NCI-H774 (cell line): ENCODE data around the gene SNX13.
A peak's percentile ranks its signal among the peaks of the same experiment; 100 is the strongest.

Experiments used
- DNase-seq: peaks from one replicate; lab custom pipeline; 2025; lab: John Stamatoyannopoulos, UW

The SNX13 gene

DNA sequence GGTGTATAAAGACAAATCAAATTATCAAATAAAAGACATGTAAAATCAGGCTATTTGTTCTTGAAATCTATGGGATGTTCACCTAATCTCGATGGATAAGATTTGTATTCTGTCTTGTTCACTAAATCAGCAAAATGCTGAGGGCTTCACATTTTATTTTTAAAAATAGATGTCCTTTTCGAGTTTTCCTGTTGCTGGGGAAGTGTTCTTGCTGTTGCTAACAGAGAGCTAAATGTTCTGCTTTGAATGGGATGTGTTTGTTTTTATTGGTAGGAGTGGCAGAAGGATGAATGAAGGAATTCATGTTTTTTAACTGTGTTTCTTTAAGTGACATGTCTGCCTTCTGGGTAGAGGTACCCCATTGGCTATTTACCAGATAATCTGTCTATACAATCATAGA lies 7.3 kb upstream of the SNX13 start:
- no peak for DNase-seq

DNA sequence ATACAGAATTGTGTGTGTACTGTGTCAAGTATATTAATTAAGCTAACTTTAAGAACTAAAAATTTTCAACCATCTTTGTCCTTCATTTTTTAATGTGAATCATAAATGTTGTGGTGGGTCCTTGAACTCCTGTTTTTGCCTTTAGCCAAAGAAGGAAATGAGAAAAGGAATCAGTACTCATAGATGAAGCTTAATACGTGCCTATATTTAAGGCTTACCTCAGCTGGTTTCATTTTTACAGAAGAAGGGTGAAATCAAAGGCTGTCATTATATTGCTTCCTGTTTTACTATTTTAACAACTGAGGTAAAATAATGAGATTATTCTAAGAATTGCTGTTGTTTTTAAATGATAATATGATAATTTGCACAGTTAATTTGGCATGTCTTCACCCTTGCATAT lies 6.3 kb upstream of the SNX13 start:
- DNase-seq = no peak

DNA sequence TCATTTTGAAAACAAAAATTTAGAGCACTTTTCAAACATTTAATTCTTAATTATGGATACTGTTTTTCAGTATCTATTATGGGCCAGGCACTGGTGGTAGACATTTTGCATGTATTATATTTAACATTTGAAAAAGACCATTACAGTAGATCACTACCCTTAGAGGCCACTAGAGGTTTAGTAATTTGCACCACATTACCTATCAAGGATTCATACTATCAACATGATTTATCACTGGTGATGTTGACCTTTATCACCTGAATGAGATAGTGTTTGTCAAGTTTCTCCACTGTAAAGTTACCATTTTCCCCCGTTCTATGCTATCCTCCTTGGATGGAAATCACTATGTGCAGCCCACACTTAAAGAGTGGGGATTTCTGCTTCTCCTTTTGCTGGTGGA lies 4.4 kb upstream of the SNX13 start:
- DNase-seq = no peak

DNA sequence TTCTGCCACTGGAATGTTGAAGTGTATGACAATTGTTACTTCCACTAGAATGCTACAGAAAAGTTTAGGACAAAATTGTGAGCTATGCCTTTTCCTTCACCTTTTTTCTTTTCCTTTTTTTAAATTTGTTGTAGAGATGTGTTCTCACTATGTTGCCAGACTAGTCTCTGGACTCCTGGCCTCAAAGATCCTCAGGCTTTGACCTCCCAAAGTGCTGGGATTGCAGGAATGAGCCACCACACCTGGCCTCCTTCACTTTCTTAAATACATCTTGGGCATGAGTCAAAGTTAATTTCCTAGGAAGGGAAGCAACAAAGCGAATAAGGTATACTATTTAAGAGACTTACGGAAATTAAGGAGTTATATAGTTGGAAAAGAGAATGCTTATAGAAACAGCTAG lies 2.7 kb upstream of the SNX13 start:
- DNase-seq = no peak

DNA sequence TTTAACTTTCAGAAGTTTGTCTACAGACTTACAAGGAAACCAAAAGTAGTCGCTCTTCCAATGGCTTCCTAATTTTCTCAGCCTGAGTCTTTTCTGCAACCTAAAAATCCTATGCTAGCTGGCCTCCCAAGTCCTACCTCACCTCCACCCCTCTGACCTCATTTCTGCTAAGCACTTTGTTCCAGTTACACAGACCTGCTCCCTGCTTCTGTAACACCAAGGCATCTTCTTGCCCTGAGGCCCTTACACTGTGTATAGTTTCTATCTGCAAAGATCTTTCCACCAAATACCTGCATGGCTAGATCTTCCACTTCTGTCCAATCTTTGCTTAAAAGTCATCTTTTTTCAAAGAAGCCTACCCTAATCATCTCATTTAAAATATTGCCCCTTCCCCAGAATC lies 1.9 kb upstream of the SNX13 start:
- DNase-seq = no peak

DNA sequence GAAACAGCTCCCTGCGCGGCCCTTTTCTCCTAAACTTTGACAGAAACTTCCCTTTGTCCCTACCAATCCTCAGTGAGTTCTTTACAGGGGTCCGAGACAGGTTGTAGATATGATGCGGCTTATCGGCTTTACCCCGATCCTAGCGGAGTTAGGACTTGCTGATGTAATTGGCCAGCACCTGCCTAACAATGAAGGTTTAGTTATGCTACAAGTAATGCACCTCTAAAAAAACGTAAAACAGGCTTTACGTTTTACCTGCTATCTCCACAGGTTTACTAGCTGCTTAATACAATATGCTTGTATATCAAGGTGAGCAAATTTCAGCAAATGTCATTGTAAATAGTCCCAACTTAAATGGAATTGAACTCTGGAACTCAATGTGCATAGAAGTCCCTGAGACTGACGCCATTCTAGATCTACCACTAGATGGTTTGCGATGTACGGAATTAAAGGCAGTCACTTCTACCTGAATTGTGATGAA lies 697 bp upstream of the SNX13 start:
- no peak for DNase-seq

DNA sequence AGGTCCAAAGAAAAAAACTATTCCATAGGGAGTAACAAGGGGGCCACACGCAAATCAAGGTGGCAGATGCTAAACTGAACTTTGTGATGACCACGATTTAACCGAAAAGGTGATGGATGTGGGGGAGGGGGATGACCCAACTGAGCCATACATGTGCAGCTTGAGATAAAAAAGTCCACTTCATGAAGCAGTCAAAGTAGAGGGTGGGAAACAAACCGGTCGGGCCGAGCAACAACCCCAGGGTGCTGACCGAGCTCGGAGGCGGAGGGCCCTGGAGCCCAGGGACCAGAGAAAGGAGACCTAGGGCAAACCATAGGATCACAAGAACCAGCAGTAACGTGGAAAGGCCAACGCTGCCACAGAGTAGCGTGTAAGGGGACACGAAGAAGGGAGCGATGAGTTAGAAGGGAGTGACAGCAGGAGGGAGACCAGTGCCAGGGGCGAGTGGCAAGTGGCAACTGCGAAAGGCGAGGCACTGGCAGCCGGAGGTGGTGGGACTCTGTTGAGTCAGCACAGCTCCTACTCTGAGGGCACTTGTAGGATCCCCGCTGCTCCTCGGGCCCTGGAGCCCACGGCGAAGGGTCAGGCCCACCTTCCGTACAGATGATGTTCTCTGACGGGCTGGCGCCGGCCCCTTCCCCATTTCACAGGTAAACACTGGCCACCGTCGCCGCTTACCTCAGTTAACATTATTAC lies 540 bp downstream of the SNX13 start:
- DNase-seq = peak; percentile 21

DNA sequence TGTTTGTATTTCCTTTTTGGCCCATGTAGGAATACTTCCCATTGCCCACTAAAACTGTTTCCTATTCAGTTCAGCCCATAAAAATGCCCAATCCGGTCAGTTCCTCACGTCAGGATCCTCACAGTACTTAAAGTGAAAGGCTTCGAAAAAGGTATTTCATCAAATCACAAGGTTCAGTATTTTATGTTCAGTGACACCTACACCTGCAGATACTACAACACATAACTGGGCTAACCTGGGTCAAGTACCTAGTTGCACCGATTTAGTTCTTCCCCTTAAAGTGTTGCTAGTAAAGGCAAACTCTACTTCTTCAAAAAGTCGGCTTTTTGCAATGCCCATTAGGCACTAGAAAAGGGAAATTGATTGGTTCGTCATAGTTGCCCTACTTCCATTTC lies 1.1 kb downstream of the SNX13 start:
- DNase-seq = peak; percentile 3

DNA sequence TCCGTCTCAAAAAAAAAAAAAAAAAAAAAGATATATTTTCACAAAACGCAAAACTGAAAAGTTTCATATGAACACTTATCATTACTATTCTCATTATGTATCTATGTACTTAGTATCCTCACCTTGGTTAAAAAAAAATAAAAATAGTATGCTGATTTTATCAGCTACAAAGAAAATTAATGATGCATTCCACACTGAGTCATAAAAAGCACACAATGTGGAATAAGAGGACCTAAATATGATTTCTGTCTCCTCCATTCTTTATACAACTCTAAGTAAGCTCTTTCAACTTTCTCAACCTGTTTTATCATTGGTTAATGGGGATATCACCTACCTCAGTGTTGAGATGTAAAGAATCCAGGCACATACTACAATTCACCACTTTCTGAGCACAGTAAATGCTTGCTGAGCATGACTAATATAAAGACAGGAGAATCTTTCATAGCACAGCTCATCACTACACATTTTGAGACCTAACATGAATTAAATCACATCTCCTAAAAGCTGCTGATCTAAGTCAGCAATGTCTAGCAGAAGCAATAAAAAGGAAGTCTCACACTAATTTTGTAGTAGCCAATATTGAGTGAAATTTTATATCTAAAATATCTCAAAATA lies 2.7 kb downstream of the SNX13 start:
- no peak for DNase-seq

DNA sequence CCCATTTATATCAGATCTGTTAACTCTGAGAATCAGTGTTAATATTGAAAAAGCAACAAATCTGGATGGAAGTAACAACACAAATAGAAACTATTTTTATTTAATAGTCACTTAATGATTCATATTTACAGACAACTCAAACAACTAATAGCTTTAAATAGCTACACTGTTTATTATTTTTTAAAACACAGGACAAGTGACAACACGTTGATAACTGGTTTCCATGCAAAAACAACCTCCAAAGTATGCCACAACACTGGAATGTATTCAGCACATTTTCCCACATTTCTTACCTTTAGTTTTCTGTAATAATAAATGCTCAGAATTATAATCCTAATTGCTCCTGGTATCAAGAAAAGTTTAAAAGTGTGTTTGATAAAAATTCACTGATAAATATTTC lies 4.0 kb downstream of the SNX13 start:
- DNase-seq = no peak

DNA sequence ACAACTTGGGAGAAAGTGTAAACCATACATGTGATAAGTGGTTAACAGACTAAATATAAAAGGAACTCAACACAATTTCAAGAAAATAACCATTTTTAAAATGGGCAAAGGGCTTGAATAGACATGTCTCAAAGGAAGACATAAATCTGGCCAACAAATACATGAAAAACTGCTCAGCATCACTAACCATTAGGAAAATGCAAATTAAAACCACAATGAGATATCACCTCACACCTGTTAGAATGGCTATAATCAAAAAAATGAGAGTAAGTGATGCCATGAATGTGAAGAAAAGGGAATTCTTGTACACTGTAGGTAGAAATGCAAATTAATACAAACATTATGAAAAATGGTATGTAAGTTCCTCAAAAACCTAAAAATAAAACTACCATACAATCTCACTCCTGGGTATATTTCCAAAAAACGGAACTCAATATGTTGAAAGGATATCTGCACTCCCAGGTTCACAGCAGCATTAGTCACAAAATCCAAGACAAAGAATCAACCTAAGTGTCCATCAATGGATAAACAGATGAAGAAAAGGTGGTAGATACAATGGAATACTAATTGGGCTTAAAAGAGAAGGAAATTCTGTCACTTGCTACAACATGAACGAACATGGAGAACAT lies 5.6 kb downstream of the SNX13 start:
- no peak for DNase-seq

DNA sequence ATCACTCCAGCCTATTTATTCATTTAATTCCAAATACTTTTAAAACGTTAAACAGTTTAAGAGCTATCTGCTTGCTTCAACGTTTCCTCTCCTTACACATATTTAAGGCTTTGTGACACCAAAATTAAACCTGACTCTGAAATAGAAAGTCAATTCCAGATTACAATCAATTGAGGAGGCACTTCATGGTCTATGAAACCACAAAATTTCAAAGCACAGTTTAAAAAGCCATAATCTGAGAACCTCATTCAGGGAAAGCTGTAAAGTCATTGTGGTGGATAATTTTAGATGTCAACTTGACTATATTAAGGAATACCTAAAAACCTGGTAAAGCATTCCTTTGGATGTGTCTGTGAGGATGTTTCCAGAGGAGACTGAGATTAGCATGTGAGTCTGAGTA lies 6.2 kb downstream of the SNX13 start:
- DNase-seq = no peak

DNA sequence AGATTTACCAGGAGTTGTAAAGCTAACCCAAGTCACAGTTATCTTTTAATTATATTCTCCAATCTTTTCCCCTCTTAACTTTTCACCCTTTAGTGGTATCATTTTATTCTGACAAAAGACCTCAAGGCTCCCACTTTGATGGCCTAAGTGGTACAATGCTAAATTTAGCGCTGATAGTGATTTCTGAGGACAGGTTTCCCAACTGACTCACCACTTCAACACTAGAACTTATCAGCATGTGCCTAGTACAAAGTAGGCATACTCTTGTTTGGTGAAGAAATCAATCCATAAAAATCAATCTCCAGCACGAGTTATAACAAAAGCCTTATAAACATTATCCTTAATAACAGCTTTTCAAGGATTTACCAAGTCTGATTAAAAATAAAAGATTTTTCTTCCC lies 7.5 kb downstream of the SNX13 start:
- DNase-seq = no peak

DNA sequence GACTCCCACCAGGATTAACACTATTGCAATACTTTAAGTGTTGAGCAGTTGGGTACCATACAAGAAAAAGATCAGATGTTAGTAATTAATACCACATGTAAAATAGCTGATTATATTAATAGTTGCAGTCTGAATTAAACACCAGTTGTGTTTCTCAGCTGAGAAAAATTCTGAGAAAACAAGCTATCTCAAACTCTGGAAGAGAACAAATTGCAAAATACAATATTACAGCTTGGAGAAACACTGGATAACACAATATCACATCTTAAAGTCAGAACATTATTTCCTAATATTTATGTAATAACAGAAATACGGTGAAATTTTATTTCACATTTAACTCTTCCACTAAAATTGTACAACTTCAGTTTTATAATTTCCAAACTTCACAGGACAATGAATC lies 9.2 kb downstream of the SNX13 start:
- no peak for DNase-seq

DNA sequence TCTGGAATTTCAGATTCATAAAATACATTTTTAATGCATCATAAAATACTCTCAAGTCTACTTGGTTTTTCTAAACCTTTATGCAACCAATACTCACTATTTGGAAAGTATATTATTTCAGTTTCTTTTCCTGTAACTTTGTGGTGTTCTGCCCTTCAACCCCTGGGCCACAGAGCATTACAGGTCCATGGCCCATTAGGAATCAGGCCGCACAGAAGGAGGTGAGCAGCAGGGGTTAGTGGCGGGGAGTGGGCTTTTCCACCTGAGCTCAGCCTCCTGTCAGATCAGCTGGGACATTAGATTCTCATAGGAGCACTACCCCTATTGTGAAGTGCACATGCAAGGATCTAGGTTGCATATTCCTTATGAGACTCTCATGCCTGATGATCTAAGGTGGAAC lies 9.7 kb downstream of the SNX13 start:
- DNase-seq = no peak

DNA sequence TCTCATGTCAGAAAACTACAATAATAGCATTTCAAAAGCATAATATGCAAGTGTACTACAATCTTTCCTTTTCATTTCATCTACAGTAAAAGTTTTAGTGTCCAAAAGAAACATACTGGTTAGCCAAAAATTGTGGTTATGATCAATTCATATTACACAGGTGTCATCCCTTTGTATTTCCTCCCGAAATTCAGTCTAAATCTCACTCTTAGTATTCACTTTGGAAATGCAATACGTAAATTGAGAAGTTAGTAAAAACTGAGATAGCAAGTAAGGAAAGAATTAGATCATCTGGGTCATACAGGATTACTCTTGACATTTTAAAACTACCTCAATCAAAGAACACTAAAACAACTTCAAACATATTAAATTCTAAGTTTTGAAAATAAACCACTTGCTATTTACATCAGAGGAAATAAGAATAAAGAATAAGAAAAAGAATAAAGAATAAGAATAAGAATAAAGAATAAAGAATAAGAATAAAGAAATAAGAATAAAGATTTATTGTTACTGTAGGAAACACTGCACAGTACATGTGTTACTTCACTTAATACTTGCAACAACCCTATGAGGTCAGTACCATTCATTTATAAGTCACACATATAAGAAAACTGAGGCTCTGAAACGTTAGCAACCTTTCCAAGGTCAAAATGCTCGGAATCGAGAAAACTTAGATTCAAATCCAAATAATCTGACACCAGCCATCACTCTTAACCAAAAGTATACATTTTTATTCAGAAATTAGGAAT lies 10.5 kb downstream of the SNX13 start:
- no peak for DNase-seq

DNA sequence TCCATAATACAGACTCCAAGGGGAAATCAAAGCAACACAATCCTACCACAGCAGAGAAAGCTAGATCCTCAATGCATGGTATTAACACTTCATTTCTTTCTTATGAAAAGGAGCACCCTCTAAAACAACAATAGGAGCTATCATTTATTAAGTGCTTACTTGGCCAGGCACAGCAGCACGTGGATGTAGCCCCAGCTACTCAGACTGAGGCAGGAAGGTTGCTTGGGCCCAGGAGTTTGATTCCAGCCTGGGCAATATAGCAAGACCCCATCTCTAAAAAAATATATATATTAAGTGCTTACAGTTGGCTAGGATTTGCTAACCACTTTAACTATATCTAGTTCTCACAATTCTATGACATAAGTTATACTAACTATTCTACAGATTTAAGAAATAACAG lies 12.2 kb downstream of the SNX13 start:
- no peak for DNase-seq

DNA sequence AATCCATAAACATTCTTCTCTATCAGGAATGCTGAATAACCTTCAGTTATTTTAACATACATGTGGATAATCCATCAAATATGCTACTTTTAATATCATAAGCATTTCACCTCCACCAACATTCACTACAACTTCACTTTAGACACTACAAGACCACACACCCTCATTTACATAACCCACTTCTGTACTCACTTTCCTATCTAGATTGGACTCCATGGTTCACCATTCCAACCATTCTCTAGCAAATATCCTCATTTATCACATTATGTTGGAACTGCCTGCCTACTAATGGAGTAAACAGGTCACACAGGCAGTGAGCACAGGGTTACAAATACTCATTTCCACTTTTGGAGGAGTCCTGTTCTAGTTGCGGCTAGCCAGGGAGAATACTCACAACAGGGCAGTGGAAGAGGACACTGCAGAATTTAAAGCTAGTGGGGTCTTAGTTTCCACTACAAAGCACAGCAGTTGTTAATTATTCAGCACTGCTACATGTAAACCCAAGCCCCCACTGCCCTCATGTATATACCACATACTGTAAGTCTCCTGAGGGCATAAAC lies 18.4 kb downstream of the SNX13 start:
- no peak for DNase-seq

DNA sequence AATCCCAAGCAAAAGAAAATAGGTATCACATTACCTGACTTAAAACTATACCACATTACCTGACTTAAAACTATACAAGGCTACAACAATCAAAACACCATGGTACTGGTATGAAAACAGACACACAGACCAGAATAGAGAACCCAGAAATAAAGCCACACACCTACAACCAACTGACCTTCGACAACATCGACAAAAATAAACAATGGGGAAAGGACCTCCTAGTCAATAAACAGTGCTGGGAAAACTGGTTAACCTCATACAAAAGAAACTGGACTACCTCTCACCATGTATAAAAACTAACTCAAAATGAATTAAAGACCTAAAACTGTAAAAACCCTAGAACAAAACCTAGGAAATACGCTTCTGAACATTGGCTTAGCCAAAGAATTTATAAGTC lies 22.5 kb downstream of the SNX13 start:
- DNase-seq = no peak

DNA sequence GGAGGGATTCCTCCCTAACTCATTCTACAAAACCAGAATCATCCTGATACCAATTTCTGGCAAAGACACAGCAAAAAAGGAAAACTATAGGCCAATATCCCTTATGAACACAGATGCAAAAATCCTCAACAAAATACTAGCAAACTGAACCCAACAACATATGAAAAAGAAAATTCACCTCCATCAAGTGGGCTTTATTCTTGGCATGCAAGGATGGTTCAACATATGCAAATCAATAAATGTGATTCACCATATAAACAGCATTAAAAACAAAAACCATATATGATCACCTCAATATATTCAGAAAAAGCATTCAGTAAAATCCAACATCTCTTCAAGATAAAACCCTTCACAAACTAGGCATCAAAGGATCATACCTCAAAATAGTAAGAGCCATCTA lies 23.5 kb downstream of the SNX13 start:
- DNase-seq = no peak

DNA sequence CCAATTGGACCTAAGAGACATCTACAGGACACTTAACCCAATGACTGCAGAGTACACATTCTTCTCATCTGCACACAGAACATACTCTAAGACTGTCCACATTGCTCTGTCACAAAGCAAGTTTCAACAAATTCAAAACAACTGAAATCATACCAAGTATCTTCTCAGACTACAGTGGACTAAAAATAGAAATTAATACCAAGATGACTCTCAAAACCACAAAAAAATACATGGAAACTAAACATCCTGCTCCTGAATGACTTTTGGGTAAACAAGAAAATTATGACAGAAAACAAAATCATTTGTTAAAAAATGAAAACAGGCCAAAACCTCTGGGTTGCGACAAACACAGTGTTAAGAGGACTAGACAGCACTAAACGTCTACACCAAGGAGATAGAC lies 24.5 kb downstream of the SNX13 start:
- no peak for DNase-seq

DNA sequence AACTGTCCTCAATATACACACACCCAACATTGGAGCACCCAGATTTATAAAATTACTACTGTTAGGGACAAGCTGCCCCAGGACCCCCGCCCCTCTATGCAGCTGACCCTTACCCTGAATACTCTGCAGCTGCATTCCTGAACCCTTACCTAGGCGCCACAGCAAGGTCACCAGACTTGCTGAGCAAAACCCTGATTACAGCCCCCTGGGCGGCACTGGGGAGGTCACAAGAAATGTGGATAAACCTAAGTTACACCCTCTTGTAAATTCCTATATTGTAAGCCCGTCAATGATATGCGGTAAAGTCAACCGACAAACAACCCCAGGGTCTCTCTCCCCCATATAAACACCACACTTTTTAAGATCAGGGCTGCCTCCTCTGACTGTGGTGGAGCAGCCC lies 25.1 kb downstream of the SNX13 start:
- DNase-seq = no peak

DNA sequence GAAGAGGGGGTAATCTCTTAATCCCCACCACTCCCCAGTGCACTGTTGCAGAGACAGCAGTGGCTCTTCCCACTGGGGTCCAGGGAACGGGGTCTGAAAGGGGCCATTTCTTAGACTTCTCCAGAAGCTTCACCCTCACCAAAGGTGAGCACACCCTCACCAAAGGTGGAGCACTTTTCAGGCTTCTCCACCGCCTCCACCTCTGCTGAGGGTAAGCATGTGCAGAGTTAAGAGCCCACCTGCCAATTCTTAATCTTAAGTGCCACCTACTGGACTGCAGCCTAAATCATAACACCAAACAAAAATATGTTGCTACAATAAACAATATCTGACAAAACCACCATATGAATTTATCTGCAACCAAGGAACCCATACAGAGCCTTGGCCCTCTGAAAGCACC lies 27.0 kb downstream of the SNX13 start:
- DNase-seq = no peak
